ENCODE measurements around the gene ZFAND6.

DNA sequence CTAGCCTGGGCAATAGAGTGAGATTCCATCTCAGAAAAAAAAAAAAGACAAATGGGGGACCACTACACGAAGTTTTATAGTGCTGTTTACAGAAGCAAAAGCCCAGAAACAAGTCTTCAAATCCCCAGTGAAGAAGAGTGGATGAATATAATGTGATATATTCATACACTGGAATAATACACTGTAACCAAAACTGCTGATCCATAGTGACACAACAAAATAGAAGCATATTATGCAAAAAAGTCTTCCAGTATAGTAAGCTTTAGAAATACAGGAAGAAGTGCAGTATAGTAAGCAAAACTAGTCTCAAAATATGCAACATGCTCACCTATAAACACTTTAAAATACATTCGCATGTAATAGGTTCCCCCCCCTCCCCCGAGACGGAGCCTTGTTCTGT is 81.4 kb downstream of the ZFAND6 start:
- TF ChIP-seq CTCF (IDR thresholded peaks at IDR 0.05) (no peak), POLR2A (IDR thresholded peaks at IDR 0.05) (no peak)

All from prostate gland (tissue), 2 donors.